HepG2 (cell line): ENCODE measurements around the gene DCD. TPM values are rescaled to one million over a fixed set of nuclear protein-coding genes. Genes with fewer than 3 reads are reported as not detected.
"Not testable (repeated sequence)": the region's sequence is repeated elsewhere in the genome, so short reads cannot be mapped to it uniquely, and the experiment has no call there.

Experiments
- ATAC-seq: fragments of 200-7000 bp; cut with Tn5 transposase; 3 replicates; pipeline ENCODE4 v1.9.1; 2020; ENCODE audit warnings: mild to moderate bottlenecking, moderate library complexity
- BruUV-seq: library from RNA; stranded (reverse); fragments of 400-500 nt; replicated peaks from 2 replicates; lab custom pipeline; 2021; lab: Mats Ljungman, UMichigan
- CTCF ChIA-PET: fragments of 300-600 bp; formaldehyde crosslinking; extraction: SDS; loops from one replicate; lab custom pipeline; 2021; ENCODE audit warnings: low total read pairs, inconsistent platforms, low intra/inter-chr PET ratio; lab: Yijun Ruan, JAX
- POLR2A ChIA-PET: fragments of 350-600 bp; sonication (Branson Sonifier 250); formaldehyde crosslinking; loops from one replicate; lab custom pipeline; 2020; ENCODE audit warnings: antibody characterized with exemption, inconsistent platforms; lab: Yijun Ruan, JAX
- DNase-seq: peaks from one replicate; pipeline ENCODE4 v3.0.0-alpha.2; 2015; ENCODE audit warnings: low spot score
- FAIRE-seq: peaks from 3 replicates; lab custom pipeline; 2011; peaks lifted over from hg19 to GRCh38; lab: Jason Lieb, UNC
- H2AFZ ChIP-seq: one replicate; pipeline ENCODE4 v1.6.1; 2011; ENCODE audit warnings: low read length, inconsistent platforms
- H3K27ac ChIP-seq: fragments of 300-600 bp; 3 replicates; pipeline ENCODE4 v1.8.0; 2011; ENCODE audit warnings: mixed run types, mild to moderate bottlenecking, mixed read lengths, low read length, inconsistent platforms; ENCODE audit not compliant: insufficient read depth; ENCODE audit errors: extremely low read length
- H3K27me3 ChIP-seq, 2 experiments: fragments of 200-600 bp in 1 of 2; 2 replicates in 1 of 2; 3 replicates in 1 of 2; pipeline versions ENCODE4 v1.6.0 to v1.8.0; 2011; ENCODE audit warnings: low read length in 2 of 2, mild to moderate bottlenecking in 2 of 2, moderate library complexity in 2 of 2, inconsistent platforms in 1 of 2; ENCODE audit not compliant: insufficient read depth in 2 of 2, control insufficient read depth in 1 of 2
- H3K36me3 ChIP-seq, 2 experiments: fragments of 200-600 bp in 1 of 2; replicated peaks in 1 of 2; 2 replicates in 1 of 2; 3 replicates in 1 of 2; pipeline versions ENCODE4 v1.5.1 to v1.8.0; 2011; ENCODE audit warnings: low read length in 2 of 2, inconsistent platforms in 1 of 2; ENCODE audit not compliant: insufficient read depth in 2 of 2, control insufficient read depth in 1 of 2
- H3K4me1 ChIP-seq: 2 replicates; pipeline ENCODE4 v1.5.1; 2012; ENCODE audit warnings: low read length, inconsistent platforms; ENCODE audit not compliant: insufficient read depth
- H3K4me2 ChIP-seq: 2 replicates; pipeline ENCODE4 v1.6.0; 2011; ENCODE audit warnings: low read depth, low read length, inconsistent platforms
- H3K4me3 ChIP-seq, 3 experiments: fragments of 200-600 bp in 1 of 3; sonication (generic), shearing (Covaris generic) in 1 of 3; replicated peaks in 1 of 3; 2 replicates each; pipeline ENCODE4 v1.5.1; 2011 to 2016; ENCODE audit warnings: low read length in 3 of 3, inconsistent platforms in 2 of 3, low read depth in 2 of 3, mild to moderate bottlenecking in 2 of 3, control low read depth in 1 of 3, mixed read lengths in 1 of 3; ENCODE audit not compliant: insufficient read depth in 1 of 3
- H3K79me2 ChIP-seq: one replicate; pipeline ENCODE4 v1.6.1; 2011; ENCODE audit warnings: low read length, inconsistent platforms; ENCODE audit not compliant: insufficient read depth
- H3K9ac ChIP-seq: 2 replicates; pipeline ENCODE4 v1.6.0; 2011; ENCODE audit warnings: mild to moderate bottlenecking, low read depth, low read length, inconsistent platforms; ENCODE audit not compliant: insufficient read depth
- H3K9me3 ChIP-seq: 2 replicates; pipeline ENCODE4 v1.5.1; 2012; ENCODE audit warnings: mild to moderate bottlenecking, low read length
- H4K20me1 ChIP-seq: 2 replicates; pipeline ENCODE4 v1.6.0; 2011; ENCODE audit warnings: inconsistent platforms, mild to moderate bottlenecking, low read length, moderate library complexity; ENCODE audit not compliant: insufficient read depth
- ARHGAP35 ChIP-seq: sonication (generic); formaldehyde crosslinking; IDR thresholded peaks from 2 replicates; pipeline ENCODE4 v1.9.0; 2022; ENCODE audit warnings: mild to moderate bottlenecking, inconsistent platforms, moderate library complexity, missing genetic modification reagents, borderline replicate concordance
- KDM2A ChIP-seq: sonication (generic); formaldehyde crosslinking; IDR thresholded peaks from 2 replicates; pipeline ENCODE4 v1.4.0; 2020; ENCODE audit warnings: low read depth, missing genetic modification reagents, borderline replicate concordance
- NCOR1 ChIP-seq: fragments of 200-600 bp; sonication (generic); IDR thresholded peaks from 2 replicates; pipeline ENCODE4 v1.7.0; 2017; ENCODE audit warnings: antibody characterized with exemption, low read length, borderline replicate concordance
- RNF2 ChIP-seq: fragments of 450-650 bp; conservative IDR thresholded peaks from 2 replicates; pipeline ENCODE4 v1.6.1; 2016; ENCODE audit warnings: low read depth
- RXRA ChIP-seq: sonication (generic); formaldehyde crosslinking; IDR thresholded peaks from 2 replicates; pipeline ENCODE4 v1.5.1; 2020; ENCODE audit warnings: missing genetic modification reagents
- SETDB1 ChIP-seq: sonication (generic); formaldehyde crosslinking; IDR thresholded peaks from 2 replicates; pipeline ENCODE4 v1.5.1; 2020; ENCODE audit warnings: missing genetic modification reagents, mild to moderate bottlenecking, borderline replicate concordance
- SNRNP70 ChIP-seq: fragments of 200-400 bp; formaldehyde crosslinking; IDR thresholded peaks from 2 replicates; pipeline ENCODE4 v1.6.1; 2017; ENCODE audit warnings: mild to moderate bottlenecking, low read depth, low read length, moderate library complexity
- YEATS2 ChIP-seq: sonication (generic); formaldehyde crosslinking; IDR thresholded peaks from 2 replicates; pipeline ENCODE4 v1.4.0; 2020; ENCODE audit warnings: missing genetic modification reagents, borderline replicate concordance
- ZMYM2 ChIP-seq: sonication (generic); formaldehyde crosslinking; IDR thresholded peaks from 2 replicates; pipeline ENCODE4 v1.8.0; 2022; ENCODE audit warnings: mild to moderate bottlenecking, missing genetic modification reagents
- ZNF101 ChIP-seq: sonication (generic); formaldehyde crosslinking; IDR thresholded peaks from 2 replicates; pipeline ENCODE4 v1.4.0; 2020; ENCODE audit warnings: mild to moderate bottlenecking, low read depth, missing genetic modification reagents, borderline replicate concordance
- ZNF263 ChIP-seq: sonication (generic); formaldehyde crosslinking; IDR thresholded peaks from 2 replicates; pipeline ENCODE4 v1.4.0; 2020; ENCODE audit warnings: missing genetic modification reagents
- ZNF296 ChIP-seq: sonication (generic); formaldehyde crosslinking; conservative IDR thresholded peaks from 2 replicates; pipeline ENCODE4 v1.5.0; 2020; ENCODE audit warnings: mild to moderate bottlenecking, missing genetic modification reagents
- ZNF382 ChIP-seq: sonication (generic); formaldehyde crosslinking; IDR thresholded peaks from 2 replicates; pipeline ENCODE4 v1.5.0; 2020; ENCODE audit warnings: missing genetic modification reagents, mild to moderate bottlenecking, borderline replicate concordance
- ZNF558 ChIP-seq: sonication (generic); formaldehyde crosslinking; IDR thresholded peaks from 2 replicates; pipeline ENCODE4 v1.9.0; 2022; ENCODE audit warnings: mild to moderate bottlenecking, missing genetic modification reagents, borderline replicate concordance
- ZNF792 ChIP-seq: IDR thresholded peaks from 2 replicates; pipeline ENCODE4 v1.6.1; 2016
- WGBS: methylation state at CpG from one replicate; pipeline ENCODE4 v1.1.6; 2017; ENCODE audit warnings: low lambda C conversion rate; 5-methylcytosine and 5-hydroxymethylcytosine counted together
- in situ Hi-C: cut with HindIII; loops from 2 replicates; pipeline ENCODE4 v1.10.0; 2017; ENCODE audit warnings: low pct_unique_long_range_greater_than_20kb; ENCODE audit not compliant: extremely low pct_ligation_motif_present
- intact Hi-C: fragments of 100-400 bp; cut with micrococcal nuclease; formaldehyde crosslinking; loops from one replicate; pipeline ENCODE4 v1.10.0; 2022; ENCODE audit not compliant: unreplicated experiment
- polyA plus RNA-seq, 8 experiments: library from polyadenylated mRNA; depleted of rRNA in 3 of 8; stranded (reverse) in 7 of 8; unstranded in 1 of 8; fragments of >200 nt; fragmentation: Illumina TruSeq in 4 of 8; extraction: Trizol in 4 of 8; gene quantifications; 2 replicates each; pipeline versions ENCODE4 v1.2.1 to v1.2.3, GENCODE V29; 2011 to 2016; ENCODE audit warnings: low read depth in 4 of 8, missing spikeins in 1 of 8, mixed read lengths in 1 of 8; ENCODE audit not compliant: insufficient read depth in 1 of 8
- total RNA-seq, 5 experiments: library from RNA; depleted of rRNA; stranded (reverse); fragments of >200 nt; fragmentation: Illumina TruSeq; extraction: Trizol; gene quantifications; 2 replicates each; pipeline ENCODE4 v1.2.3, GENCODE V29; 2016; ENCODE audit warnings: low read depth in 1 of 5
- TF ChIP-seq, protein P1 (sequence below): sonication (generic); formaldehyde crosslinking; IDR thresholded peaks from 2 replicates; pipeline ENCODE4 v1.5.0; 2020; ENCODE audit warnings: missing genetic modification reagents, mild to moderate bottlenecking, borderline replicate concordance

Gene DCD
- total and polyA plus RNA-seq, 2 of the 13 experiments (the other 11 are each of a cell fraction or from before 2014, with no cell fraction given), result not detected

DNA sequence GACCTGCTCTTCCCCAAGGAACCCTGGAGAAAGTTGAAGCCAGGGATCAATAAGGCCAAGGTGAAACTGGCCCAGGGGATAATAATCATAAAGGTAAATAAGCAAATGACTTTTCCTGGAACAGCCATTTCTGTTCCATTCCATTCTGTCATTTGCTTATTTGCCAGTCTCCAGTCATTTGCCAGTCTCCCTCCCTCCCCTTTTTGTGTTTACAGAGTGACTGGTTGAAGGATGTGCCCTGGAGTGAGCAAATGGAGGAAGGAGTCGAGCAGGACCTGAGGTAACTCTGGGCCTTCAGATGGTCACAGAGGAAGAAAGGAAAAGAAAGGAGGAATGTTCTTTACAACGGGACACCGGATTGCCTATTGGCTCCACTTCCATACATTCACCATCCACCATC is 17.8 kb upstream of the DCD start (continued):
- no peak for TF ChIP-seq ZMYM2 (CRISPR knock-in tag)
- TF ChIP-seq SNRNP70, result no peak
- TF ChIP-seq ZNF296 (CRISPR knock-in tag), result no peak
- no peak for TF ChIP-seq RNF2
- TF ChIP-seq ARHGAP35 (CRISPR knock-in tag), result no peak
- TF ChIP-seq, all 625 proteins: peak for 0

DNA sequence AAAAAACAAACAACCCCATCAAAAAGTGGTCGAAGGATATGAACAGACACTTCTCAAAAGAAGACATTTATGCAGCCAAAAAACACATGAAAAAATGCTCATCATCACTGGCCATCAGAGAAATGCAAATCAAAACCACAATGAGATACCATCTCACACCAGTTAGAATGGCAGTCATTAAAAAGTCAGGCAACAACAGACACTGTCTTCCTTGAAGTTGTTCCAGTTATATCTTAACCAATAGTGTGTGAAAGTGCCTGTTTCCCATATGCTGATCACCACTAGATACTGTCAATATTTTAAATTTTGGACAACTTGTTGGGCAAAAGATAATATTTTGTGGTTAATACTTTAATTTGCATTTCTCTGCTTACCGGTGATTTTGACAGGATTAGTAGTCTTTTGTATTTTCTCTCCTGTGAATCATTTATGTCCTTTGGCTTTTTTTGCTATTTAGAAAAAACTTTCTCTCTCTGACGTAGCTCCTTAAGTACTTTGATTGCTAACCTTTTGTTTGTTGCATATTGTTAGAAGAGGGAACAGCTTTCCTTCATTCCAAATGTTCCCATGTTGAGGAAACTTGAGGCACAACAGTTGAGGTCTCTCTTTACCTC is 17.0 kb upstream of the DCD start:
- H3K4me2 ChIP-seq, POLR2A ChIA-PET, in situ Hi-C loops, CTCF ChIA-PET, H4K20me1 ChIP-seq, H3K79me2 ChIP-seq, H3K4me1 ChIP-seq, BruUV-seq, ATAC-seq, DNase-seq, H3K36me3 ChIP-seq, H3K27ac ChIP-seq, FAIRE-seq, H2AFZ ChIP-seq, H3K27me3 ChIP-seq, H3K9ac ChIP-seq, H3K9me3 ChIP-seq, intact Hi-C loops, H3K4me3 ChIP-seq: not testable (repeated sequence)
- WGBS, result 16% methylated on average over 3 of the region's 3 CpGs

DNA sequence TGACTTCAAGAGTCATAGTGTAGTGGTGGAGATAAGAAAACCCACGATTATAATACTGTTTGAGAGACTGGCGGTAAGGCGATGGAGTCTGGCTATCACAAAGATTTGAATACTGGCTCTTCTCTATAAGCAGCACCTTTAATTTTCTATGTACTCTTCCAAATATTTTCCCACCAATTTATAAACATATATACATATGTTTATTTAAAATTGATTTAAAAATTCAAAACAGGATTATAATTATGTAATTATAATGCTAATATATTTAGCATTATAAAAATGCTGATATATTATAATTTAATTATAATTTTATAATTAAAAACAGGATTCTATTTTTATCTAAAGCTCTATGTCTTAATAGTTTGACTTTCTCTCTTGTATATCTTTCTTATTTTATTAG is 15.4 kb upstream of the DCD start:
- no peak for FAIRE-seq
- H3K36me3 ChIP-seq, result no peaks in the 10 kb centered on the region
- H4K20me1 ChIP-seq, result no peaks in the 10 kb centered on the region
- no peak overlapping the region for H3K9ac ChIP-seq
- no peaks in the 10 kb centered on the region for H3K79me2 ChIP-seq
- no peak overlapping the region for H3K4me3 ChIP-seq
- no peak overlapping the region for H2AFZ ChIP-seq
- DNase-seq, result no peak
- no peaks in the 10 kb centered on the region for H3K27me3 ChIP-seq
- POLR2A ChIA-PET, result no interaction called here
- CTCF ChIA-PET, result no interaction called here
- intact Hi-C loops (no loop called here), in situ Hi-C loops (no loop called here)
- no peak for ATAC-seq
- H3K4me1 ChIP-seq, result no peaks in the 10 kb centered on the region
- no peak overlapping the region for H3K4me2 ChIP-seq
- no TSS peak for BruUV-seq
- H3K9me3 ChIP-seq, result no peaks in the 10 kb centered on the region
- H3K27ac ChIP-seq, result no peak overlapping the region
- 23% methylated on average over 3 of the region's 3 CpGs for WGBS
- TF ChIP-seq SETDB1 (no peak), KDM2A (CRISPR knock-in tag) (no peak), NCOR1 (no peak), ZNF558 (CRISPR knock-in tag) (no peak), ZNF101 (CRISPR knock-in tag) (no peak), ZNF382 (CRISPR knock-in tag) (no peak), YEATS2 (CRISPR knock-in tag) (no peak), ZNF792 (no peak), RXRA (CRISPR knock-in tag) (no peak), ZNF263 (CRISPR knock-in tag) (no peak)
- TF ChIP-seq, protein P1, sequence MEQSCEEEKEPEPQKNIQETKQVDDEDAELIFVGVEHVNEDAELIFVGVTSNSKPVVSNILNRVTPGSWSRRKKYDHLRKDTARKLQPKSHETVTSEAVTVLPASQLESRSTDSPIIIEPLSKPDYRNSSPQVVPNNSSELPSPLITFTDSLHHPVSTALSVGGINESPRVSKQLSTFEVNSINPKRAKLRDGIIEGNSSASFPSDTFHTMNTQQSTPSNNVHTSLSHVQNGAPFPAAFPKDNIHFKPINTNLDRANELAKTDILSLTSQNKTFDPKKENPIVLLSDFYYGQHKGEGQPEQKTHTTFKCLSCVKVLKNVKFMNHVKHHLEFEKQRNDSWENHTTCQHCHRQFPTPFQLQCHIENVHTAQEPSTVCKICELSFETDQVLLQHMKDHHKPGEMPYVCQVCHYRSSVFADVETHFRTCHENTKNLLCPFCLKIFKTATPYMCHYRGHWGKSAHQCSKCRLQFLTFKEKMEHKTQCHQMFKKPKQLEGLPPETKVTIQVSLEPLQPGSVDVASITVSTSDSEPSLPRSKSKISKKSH, result no peak
